GM12892 (cell line): ENCODE results near the gene MRPL50.

Experiments used
- POLR2A ChIP-seq: IDR thresholded peaks from 2 replicates; pipeline ENCODE4 v1.6.1; 2011; ENCODE audit warnings: low read depth, low read length, control low read depth
- POLR2AphosphoS5 ChIP-seq: IDR thresholded peaks from 2 replicates; pipeline ENCODE4 v1.6.1; 2011; ENCODE audit warnings: low read depth, low read length, control low read depth
- TAF1 ChIP-seq: IDR thresholded peaks from 2 replicates; pipeline ENCODE4 v1.6.1; 2011; ENCODE audit warnings: low read depth, mild to moderate bottlenecking, control low read depth, low read length, borderline replicate concordance

DNA sequence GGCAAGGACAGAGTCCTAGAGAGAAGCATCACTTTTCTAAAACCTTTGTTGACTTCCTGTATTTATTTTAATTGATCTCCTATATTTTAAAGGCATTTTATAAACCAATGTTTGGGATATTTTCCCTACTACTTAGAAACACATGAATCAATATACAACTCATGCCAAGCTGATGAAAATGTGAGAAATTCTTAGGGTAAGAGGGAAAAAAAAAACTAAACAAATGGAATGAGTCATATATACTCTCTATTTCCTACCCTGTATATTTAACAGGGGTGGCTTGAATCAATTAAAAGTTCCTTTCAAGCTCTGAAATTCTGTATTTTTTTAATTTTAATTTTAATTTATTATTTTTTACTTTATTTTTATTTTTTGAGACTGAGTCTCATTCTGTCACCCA lies 33.2 kb downstream of the MRPL50 start:
- no peak for TF ChIP-seq POLR2AphosphoS5
- no peak for TF ChIP-seq POLR2A
- TF ChIP-seq TAF1 = no peak
